SK-N-SH (cell line): Measurements from ENCODE around the gene SOX13. TPM values are rescaled to one million over a fixed set of nuclear protein-coding genes. Genes with fewer than 3 reads are reported as not detected.
"Not testable (repeated sequence)": the region's sequence is repeated elsewhere in the genome, so short reads cannot be mapped to it uniquely, and the experiment has no call there.

Source experiments
- CTCF ChIA-PET: fragments of 300-600, 350-600 bp; formaldehyde crosslinking; extraction: SDS; loops from one replicate; lab custom pipeline; 2021; lab: Yijun Ruan, JAX
- POLR2A ChIA-PET: fragments of 350-600 bp; sonication (Branson Sonifier 250); formaldehyde crosslinking; extraction: SDS; loops from one replicate; lab custom pipeline; 2020; ENCODE audit warnings: antibody characterized with exemption, inconsistent platforms; lab: Yijun Ruan, JAX
- DNase-seq: peaks from one replicate; pipeline ENCODE4 v3.0.0; 2012
- H2AFZ ChIP-seq: fragments of 200-600 bp; sonication (generic); 2 replicates; pipeline ENCODE4 v1.8.1; 2016; ENCODE audit warnings: antibody characterized with exemption, mild to moderate bottlenecking, low read depth
- H3F3A ChIP-seq: fragments of 200-600 bp; sonication (generic); replicated peaks from 2 replicates; pipeline ENCODE3; 2016; ENCODE audit warnings: antibody characterized with exemption, mild to moderate bottlenecking; ENCODE audit not compliant: insufficient read depth
- H3K27ac ChIP-seq, 2 experiments: fragments of 200-500 bp in 1 of 2; fragments of 200-600 bp in 1 of 2; sonication (Bioruptor generic) in 1 of 2; sonication (generic), shearing (Covaris generic) in 1 of 2; 2 replicates each; pipeline versions ENCODE4 v1.5.1 to v1.6.1; 2014 to 2016; ENCODE audit warnings: low read depth in 2 of 2, inconsistent platforms in 1 of 2, low read length in 1 of 2, mild to moderate bottlenecking in 1 of 2, mixed read lengths in 1 of 2
- H3K27me3 ChIP-seq: fragments of 200-600 bp; sonication (generic), shearing (Covaris generic); 2 replicates; pipeline ENCODE4 v1.6.1; 2016; ENCODE audit warnings: mixed run types; ENCODE audit not compliant: insufficient read depth
- H3K36me3 ChIP-seq, 2 experiments: fragments of 200-500 bp in 1 of 2; fragments of 200-600 bp in 1 of 2; sonication (Bioruptor generic) in 1 of 2; sonication (generic) in 1 of 2; replicated peaks in 1 of 2; 2 replicates each; pipeline versions ENCODE3 to v1.5.1; 2014 to 2016; ENCODE audit warnings: low read length in 1 of 2, mild to moderate bottlenecking in 1 of 2; ENCODE audit not compliant: insufficient read depth in 2 of 2, control insufficient read depth in 1 of 2
- H3K4me1 ChIP-seq, 2 experiments: fragments of 200-500 bp in 1 of 2; fragments of 200-600 bp in 1 of 2; sonication (Bioruptor generic) in 1 of 2; sonication (generic), shearing (Covaris generic) in 1 of 2; 2 replicates each; pipeline versions ENCODE4 v1.5.1 to v1.6.1; 2014 to 2016; ENCODE audit warnings: low read depth in 1 of 2, low read length in 1 of 2, mixed run types in 1 of 2; ENCODE audit not compliant: insufficient read depth in 2 of 2, control insufficient read depth in 1 of 2
- H3K4me2 ChIP-seq: fragments of 200-600 bp; sonication (generic), shearing (Covaris generic); 2 replicates; pipeline ENCODE4 v1.6.1; 2017; ENCODE audit warnings: mixed run types
- H3K4me3 ChIP-seq, 2 experiments: fragments of 200-500 bp in 1 of 2; fragments of 200-600 bp in 1 of 2; sonication (Bioruptor generic) in 1 of 2; sonication (generic), shearing (Covaris generic) in 1 of 2; 2 replicates each; pipeline versions ENCODE4 v1.5.1 to v1.8.1; 2014 to 2016; ENCODE audit warnings: low read depth in 2 of 2, inconsistent platforms in 1 of 2, low read length in 1 of 2, mild to moderate bottlenecking in 1 of 2, mixed read lengths in 1 of 2, moderate library complexity in 1 of 2
- H3K79me2 ChIP-seq: fragments of 200-600 bp; sonication (generic); 2 replicates; pipeline ENCODE4 v1.8.1; 2017; ENCODE audit warnings: mild to moderate bottlenecking; ENCODE audit not compliant: insufficient read depth
- H3K9ac ChIP-seq: fragments of 200-600 bp; sonication (generic); 2 replicates; pipeline ENCODE4 v1.6.1; 2017; ENCODE audit warnings: mixed run types
- H3K9me2 ChIP-seq: fragments of 200-600 bp; sonication (generic); 2 replicates; pipeline ENCODE4 v1.6.1; 2017; ENCODE audit warnings: mixed run types
- H3K9me3 ChIP-seq: fragments of 200-600 bp; sonication (generic); 2 replicates; pipeline ENCODE4 v1.6.1; 2017; ENCODE audit warnings: mixed run types, mild to moderate bottlenecking, moderate library complexity
- H4K20me1 ChIP-seq: fragments of 200-600 bp; sonication (generic); 2 replicates; pipeline ENCODE4 v1.6.1; 2017; ENCODE audit warnings: mild to moderate bottlenecking, mixed run types; ENCODE audit not compliant: insufficient read depth
- FOSL2 ChIP-seq: IDR thresholded peaks from 2 replicates; pipeline ENCODE4 v1.4.0; 2012; ENCODE audit warnings: low read depth, mild to moderate bottlenecking, moderate library complexity, borderline replicate concordance
- FOXM1 ChIP-seq: IDR thresholded peaks from 2 replicates; pipeline ENCODE4 v1.4.0; 2012; ENCODE audit warnings: low read depth, mild to moderate bottlenecking
- GABPA ChIP-seq: IDR thresholded peaks from 2 replicates; pipeline ENCODE4 v1.4.0; 2012; ENCODE audit warnings: low read depth, mild to moderate bottlenecking
- JUND ChIP-seq: IDR thresholded peaks from 2 replicates; pipeline ENCODE4 v1.4.0; 2012
- MEF2A ChIP-seq: IDR thresholded peaks from 2 replicates; pipeline ENCODE4 v1.4.0; 2012; ENCODE audit warnings: low read depth, borderline replicate concordance
- MXI1 ChIP-seq: IDR thresholded peaks from 2 replicates; pipeline ENCODE4 v1.6.1; 2012; ENCODE audit warnings: mild to moderate bottlenecking, low read depth, low read length, improper control_type of control experiment
- NFIC ChIP-seq: IDR thresholded peaks from 2 replicates; pipeline ENCODE4 v1.4.0; 2012; ENCODE audit warnings: borderline replicate concordance
- RFX5 ChIP-seq: IDR thresholded peaks from 2 replicates; pipeline ENCODE4 v1.6.1; 2012; ENCODE audit warnings: mild to moderate bottlenecking, improper control_type of control experiment, low read length
- TAF1 ChIP-seq: IDR thresholded peaks from 2 replicates; pipeline ENCODE4 v1.6.1; 2012; ENCODE audit warnings: low read depth, mild to moderate bottlenecking, low read length, moderate library complexity, borderline replicate concordance
- TEAD4 ChIP-seq: IDR thresholded peaks from 2 replicates; pipeline ENCODE4 v1.4.0; 2012; ENCODE audit warnings: mild to moderate bottlenecking, borderline replicate concordance; ENCODE audit not compliant: insufficient read depth
- WGBS: methylation state at CpG from one replicate; pipeline ENCODE4 v1.1.6; 2017; ENCODE audit warnings: low lambda C conversion rate; 5-methylcytosine and 5-hydroxymethylcytosine counted together
- polyA plus RNA-seq, 3 experiments: library from polyadenylated mRNA; depleted of rRNA; stranded (reverse); fragments of >200 nt; gene quantifications; 2 replicates each; pipeline ENCODE4 v1.2.3, GENCODE V29; 2012
- TF ChIP-seq, protein P1 (sequence below): fragments of 150-350 bp; IDR thresholded peaks from 2 replicates; pipeline ENCODE4 v1.6.1; 2016; ENCODE audit warnings: mild to moderate bottlenecking, low read depth, low read length
- TF ChIP-seq, protein P2 (sequence below): IDR thresholded peaks from 2 replicates; pipeline ENCODE4 v1.6.1; 2012; ENCODE audit warnings: mild to moderate bottlenecking, low read depth, low read length, moderate library complexity

SOX13 gene
- polyA plus RNA-seq, 1 of the 3 experiments (the other 2 are of a cell fraction): 10.6 TPM

- POLR2A ChIA-PET, H3K27ac ChIP-seq, H3K4me3 ChIP-seq, H3K36me3 ChIP-seq, H3K27me3 ChIP-seq, H3K4me2 ChIP-seq, H3F3A ChIP-seq, H3K79me2 ChIP-seq, H4K20me1 ChIP-seq, H3K9ac ChIP-seq, DNase-seq, H3K9me2 ChIP-seq, H3K9me3 ChIP-seq, H2AFZ ChIP-seq: not testable (repeated sequence)
- H3K4me1 ChIP-seq: peaks cover 8 to 16% of the 10 kb centered on the region in 2 experiments; a peak in 2 of 4 replicates
- CTCF ChIA-PET: interaction anchor here (0.7 to 1.0 kb wide), 2 partner anchors 49 to 263 kb away, joined by 3 read pairs; no protein-coding TSS in a partner anchor
- WGBS: 56% methylated on average over 2 of the region's 2 CpGs
These were observed 26.8 kb downstream of the SOX13 start for GRCh38 chr1:204099754-204100153.

GRCh38 chr1:204102029-204102611 is 29.2 kb downstream of the SOX13 start:
- peaks cover 10 to 12% of the 10 kb centered on the region in 2 experiments; a peak in 2 of 4 replicates for H3K4me1 ChIP-seq
- H3K4me2 ChIP-seq: no peak overlapping the region
- no peaks in the 10 kb centered on the region for H3K9me2 ChIP-seq
- H4K20me1 ChIP-seq: no peaks in the 10 kb centered on the region
- no peak overlapping the region for H2AFZ ChIP-seq
- CTCF ChIA-PET: no interaction called here
- no peaks in the 10 kb centered on the region for H3K27me3 ChIP-seq
- no peak for DNase-seq
- 88% methylated on average over 13 of the region's 13 CpGs for WGBS
- POLR2A ChIA-PET: no interaction called here
- peaks cover 4% of the 10 kb centered on the region for H3F3A ChIP-seq
- H3K79me2 ChIP-seq: no peaks in the 10 kb centered on the region
- H3K36me3 ChIP-seq: no peaks in the 10 kb centered on the region
- TF ChIP-seq, protein P1, sequence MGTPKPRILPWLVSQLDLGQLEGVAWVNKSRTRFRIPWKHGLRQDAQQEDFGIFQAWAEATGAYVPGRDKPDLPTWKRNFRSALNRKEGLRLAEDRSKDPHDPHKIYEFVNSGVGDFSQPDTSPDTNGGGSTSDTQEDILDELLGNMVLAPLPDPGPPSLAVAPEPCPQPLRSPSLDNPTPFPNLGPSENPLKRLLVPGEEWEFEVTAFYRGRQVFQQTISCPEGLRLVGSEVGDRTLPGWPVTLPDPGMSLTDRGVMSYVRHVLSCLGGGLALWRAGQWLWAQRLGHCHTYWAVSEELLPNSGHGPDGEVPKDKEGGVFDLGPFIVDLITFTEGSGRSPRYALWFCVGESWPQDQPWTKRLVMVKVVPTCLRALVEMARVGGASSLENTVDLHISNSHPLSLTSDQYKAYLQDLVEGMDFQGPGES: no peak
- TF ChIP-seq JUND (no peak), TEAD4 (no peak), MXI1 (no peak)
- H3K4me3 ChIP-seq: no peak overlapping the region
- no peaks in the 10 kb centered on the region for H3K9me3 ChIP-seq
- H3K27ac ChIP-seq: no peak overlapping the region
- no peak overlapping the region for H3K9ac ChIP-seq

DNA sequence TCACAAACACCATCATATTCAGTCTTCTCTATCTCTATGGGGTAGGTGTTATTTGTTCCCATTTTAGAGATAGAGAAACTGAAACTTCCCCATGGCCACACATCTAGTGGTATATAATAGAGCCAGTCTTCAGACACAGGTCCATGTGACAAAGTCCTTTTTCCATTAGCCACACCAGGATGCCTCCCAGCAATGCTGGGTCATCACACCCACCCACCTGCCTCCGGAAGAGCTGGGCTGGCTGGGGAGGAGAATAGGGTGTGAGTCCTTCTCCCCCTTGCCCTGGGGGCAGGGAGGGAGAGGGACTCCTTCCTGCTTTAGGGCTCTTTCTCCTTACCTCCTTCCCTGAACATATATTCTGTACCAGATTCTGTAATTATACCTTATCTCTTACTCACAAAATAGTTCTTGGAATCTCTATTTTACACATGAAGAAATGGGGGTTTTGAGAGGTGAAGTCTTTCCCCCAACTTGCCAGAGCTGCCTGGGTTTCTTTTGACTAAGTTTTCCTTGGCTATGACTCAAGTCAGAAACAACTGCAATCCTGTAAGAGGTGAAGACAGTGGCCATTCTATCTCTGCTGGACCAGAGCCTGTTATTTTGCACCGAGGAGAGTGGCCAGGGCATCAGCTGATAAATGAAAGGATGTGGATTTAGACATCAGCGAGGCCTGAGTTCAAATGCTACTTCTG is 30.0 kb downstream of the SOX13 start:
- H2AFZ ChIP-seq: no peak overlapping the region
- H3K9ac ChIP-seq: no peak overlapping the region
- POLR2A ChIA-PET: no interaction called here
- no peaks in the 10 kb centered on the region for H3K9me2 ChIP-seq
- WGBS: 65% methylated on average over 3 of the region's 3 CpGs
- H4K20me1 ChIP-seq: no peaks in the 10 kb centered on the region
- no peak overlapping the region for H3K27ac ChIP-seq
- no peaks in the 10 kb centered on the region for H3K27me3 ChIP-seq
- no peaks in the 10 kb centered on the region for H3K36me3 ChIP-seq
- H3F3A ChIP-seq: peaks cover 4% of the 10 kb centered on the region
- DNase-seq: no peak
- TF ChIP-seq FOXM1: no peak
- no peak for TF ChIP-seq RFX5
- no peak for TF ChIP-seq GABPA
- peak; percentile 14; the same call in 1 of the 2 replicates for TF ChIP-seq NFIC
- TF ChIP-seq FOSL2: no peak
- TF ChIP-seq MEF2A: no peak
- no peak for TF ChIP-seq TAF1
- TF ChIP-seq, protein P2, sequence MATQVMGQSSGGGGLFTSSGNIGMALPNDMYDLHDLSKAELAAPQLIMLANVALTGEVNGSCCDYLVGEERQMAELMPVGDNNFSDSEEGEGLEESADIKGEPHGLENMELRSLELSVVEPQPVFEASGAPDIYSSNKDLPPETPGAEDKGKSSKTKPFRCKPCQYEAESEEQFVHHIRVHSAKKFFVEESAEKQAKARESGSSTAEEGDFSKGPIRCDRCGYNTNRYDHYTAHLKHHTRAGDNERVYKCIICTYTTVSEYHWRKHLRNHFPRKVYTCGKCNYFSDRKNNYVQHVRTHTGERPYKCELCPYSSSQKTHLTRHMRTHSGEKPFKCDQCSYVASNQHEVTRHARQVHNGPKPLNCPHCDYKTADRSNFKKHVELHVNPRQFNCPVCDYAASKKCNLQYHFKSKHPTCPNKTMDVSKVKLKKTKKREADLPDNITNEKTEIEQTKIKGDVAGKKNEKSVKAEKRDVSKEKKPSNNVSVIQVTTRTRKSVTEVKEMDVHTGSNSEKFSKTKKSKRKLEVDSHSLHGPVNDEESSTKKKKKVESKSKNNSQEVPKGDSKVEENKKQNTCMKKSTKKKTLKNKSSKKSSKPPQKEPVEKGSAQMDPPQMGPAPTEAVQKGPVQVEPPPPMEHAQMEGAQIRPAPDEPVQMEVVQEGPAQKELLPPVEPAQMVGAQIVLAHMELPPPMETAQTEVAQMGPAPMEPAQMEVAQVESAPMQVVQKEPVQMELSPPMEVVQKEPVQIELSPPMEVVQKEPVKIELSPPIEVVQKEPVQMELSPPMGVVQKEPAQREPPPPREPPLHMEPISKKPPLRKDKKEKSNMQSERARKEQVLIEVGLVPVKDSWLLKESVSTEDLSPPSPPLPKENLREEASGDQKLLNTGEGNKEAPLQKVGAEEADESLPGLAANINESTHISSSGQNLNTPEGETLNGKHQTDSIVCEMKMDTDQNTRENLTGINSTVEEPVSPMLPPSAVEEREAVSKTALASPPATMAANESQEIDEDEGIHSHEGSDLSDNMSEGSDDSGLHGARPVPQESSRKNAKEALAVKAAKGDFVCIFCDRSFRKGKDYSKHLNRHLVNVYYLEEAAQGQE: no peak
- TF ChIP-seq, all 33 proteins: peak for 1
- H3K79me2 ChIP-seq: no peaks in the 10 kb centered on the region
- H3K4me1 ChIP-seq: peaks cover 10 to 12% of the 10 kb centered on the region in 2 experiments; a peak in 2 of 4 replicates
- CTCF ChIA-PET: interaction anchor here (2.2 kb wide), 1 partner anchor 26 kb away, joined by 12 read pairs; no protein-coding TSS in a partner anchor
- H3K4me3 ChIP-seq: no peak overlapping the region
- H3K4me2 ChIP-seq: no peak overlapping the region
- H3K9me3 ChIP-seq: no peaks in the 10 kb centered on the region
